HepG2 (cell line): ENCODE results near the gene OSBPL2. TPM values are rescaled to one million over a fixed set of nuclear protein-coding genes. Genes with fewer than 3 reads are reported as not detected.

Experiments used
- ATAC-seq: fragments of 200-7000 bp; cut with Tn5 transposase; 3 replicates; pipeline ENCODE4 v1.9.1; 2020; ENCODE audit warnings: mild to moderate bottlenecking, moderate library complexity
- BruUV-seq: library from RNA; stranded (reverse); fragments of 400-500 nt; replicated peaks from 2 replicates; lab custom pipeline; 2021; lab: Mats Ljungman, UMichigan
- CTCF ChIA-PET: fragments of 300-600 bp; formaldehyde crosslinking; extraction: SDS; loops from one replicate; lab custom pipeline; 2021; ENCODE audit warnings: low total read pairs, inconsistent platforms, low intra/inter-chr PET ratio; lab: Yijun Ruan, JAX
- POLR2A ChIA-PET: fragments of 350-600 bp; sonication (Branson Sonifier 250); formaldehyde crosslinking; loops from one replicate; lab custom pipeline; 2020; ENCODE audit warnings: antibody characterized with exemption, inconsistent platforms; lab: Yijun Ruan, JAX
- DNase-seq: peaks from one replicate; pipeline ENCODE4 v3.0.0-alpha.2; 2015; ENCODE audit warnings: low spot score
- FAIRE-seq: peaks from 3 replicates; lab custom pipeline; 2011; peaks lifted over from hg19 to GRCh38; lab: Jason Lieb, UNC
- H2AFZ ChIP-seq: one replicate; pipeline ENCODE4 v1.6.1; 2011; ENCODE audit warnings: low read length, inconsistent platforms
- H3K27ac ChIP-seq: fragments of 300-600 bp; 3 replicates; pipeline ENCODE4 v1.8.0; 2011; ENCODE audit warnings: mixed run types, mild to moderate bottlenecking, mixed read lengths, low read length, inconsistent platforms; ENCODE audit not compliant: insufficient read depth; ENCODE audit errors: extremely low read length
- H3K27me3 ChIP-seq, 2 experiments: fragments of 200-600 bp in 1 of 2; 2 replicates in 1 of 2; 3 replicates in 1 of 2; pipeline versions ENCODE4 v1.6.0 to v1.8.0; 2011; ENCODE audit warnings: low read length in 2 of 2, mild to moderate bottlenecking in 2 of 2, moderate library complexity in 2 of 2, inconsistent platforms in 1 of 2; ENCODE audit not compliant: insufficient read depth in 2 of 2, control insufficient read depth in 1 of 2
- H3K36me3 ChIP-seq, 2 experiments: fragments of 200-600 bp in 1 of 2; replicated peaks in 1 of 2; 2 replicates in 1 of 2; 3 replicates in 1 of 2; pipeline versions ENCODE4 v1.5.1 to v1.8.0; 2011; ENCODE audit warnings: low read length in 2 of 2, inconsistent platforms in 1 of 2; ENCODE audit not compliant: insufficient read depth in 2 of 2, control insufficient read depth in 1 of 2
- H3K4me1 ChIP-seq: 2 replicates; pipeline ENCODE4 v1.5.1; 2012; ENCODE audit warnings: low read length, inconsistent platforms; ENCODE audit not compliant: insufficient read depth
- H3K4me2 ChIP-seq: 2 replicates; pipeline ENCODE4 v1.6.0; 2011; ENCODE audit warnings: low read depth, low read length, inconsistent platforms
- H3K4me3 ChIP-seq, 3 experiments: fragments of 200-600 bp in 1 of 3; sonication (generic), shearing (Covaris generic) in 1 of 3; replicated peaks in 1 of 3; 2 replicates each; pipeline ENCODE4 v1.5.1; 2011 to 2016; ENCODE audit warnings: low read length in 3 of 3, inconsistent platforms in 2 of 3, low read depth in 2 of 3, mild to moderate bottlenecking in 2 of 3, control low read depth in 1 of 3, mixed read lengths in 1 of 3; ENCODE audit not compliant: insufficient read depth in 1 of 3
- H3K79me2 ChIP-seq: one replicate; pipeline ENCODE4 v1.6.1; 2011; ENCODE audit warnings: low read length, inconsistent platforms; ENCODE audit not compliant: insufficient read depth
- H3K9ac ChIP-seq: 2 replicates; pipeline ENCODE4 v1.6.0; 2011; ENCODE audit warnings: mild to moderate bottlenecking, low read depth, low read length, inconsistent platforms; ENCODE audit not compliant: insufficient read depth
- H3K9me3 ChIP-seq: 2 replicates; pipeline ENCODE4 v1.5.1; 2012; ENCODE audit warnings: mild to moderate bottlenecking, low read length
- H4K20me1 ChIP-seq: 2 replicates; pipeline ENCODE4 v1.6.0; 2011; ENCODE audit warnings: inconsistent platforms, mild to moderate bottlenecking, low read length, moderate library complexity; ENCODE audit not compliant: insufficient read depth
- ATAD3A ChIP-seq: sonication (generic); formaldehyde crosslinking; IDR thresholded peaks from 2 replicates; pipeline ENCODE4 v1.4.0; 2020; ENCODE audit warnings: missing genetic modification reagents
- FLYWCH1 ChIP-seq: sonication (generic); formaldehyde crosslinking; IDR thresholded peaks from 2 replicates; pipeline ENCODE4 v1.8.1; 2023; ENCODE audit warnings: mild to moderate bottlenecking, missing genetic modification reagents
- FOXA1 ChIP-seq, 2 experiments: fragments of 450-650 bp in 1 of 2; sonication (generic) in 1 of 2; formaldehyde crosslinking in 1 of 2; IDR thresholded peaks; 2 replicates each; pipeline versions ENCODE4 v1.4.0 to v1.6.1; 2016 to 2020; ENCODE audit warnings: missing genetic modification reagents in 1 of 2
- MIXL1 ChIP-seq: IDR thresholded peaks from 2 replicates; pipeline ENCODE4 v1.6.1; 2016
- MTF1 ChIP-seq: sonication (generic); formaldehyde crosslinking; IDR thresholded peaks from 2 replicates; pipeline ENCODE4 v1.5.0; 2020; ENCODE audit warnings: missing genetic modification reagents
- NFE2 ChIP-seq: sonication (generic); formaldehyde crosslinking; IDR thresholded peaks from 2 replicates; pipeline ENCODE4 v1.4.0; 2020; ENCODE audit warnings: missing genetic modification reagents
- PHF8 ChIP-seq: sonication (generic); formaldehyde crosslinking; IDR thresholded peaks from 2 replicates; pipeline ENCODE4 v1.5.0; 2020; ENCODE audit warnings: missing genetic modification reagents
- RARA ChIP-seq: IDR thresholded peaks from 2 replicates; pipeline ENCODE4 v1.6.1; 2016; ENCODE audit warnings: missing genetic modification reagents, missing compliant biosample characterization
- SCMH1 ChIP-seq: sonication (generic); formaldehyde crosslinking; IDR thresholded peaks from 2 replicates; pipeline ENCODE4 v1.9.0; 2021; ENCODE audit warnings: missing genetic modification reagents, mild to moderate bottlenecking, borderline replicate concordance
- SMAD1 ChIP-seq: sonication (generic); formaldehyde crosslinking; IDR thresholded peaks from 2 replicates; pipeline ENCODE4 v1.4.0; 2020; ENCODE audit warnings: missing genetic modification reagents, low read depth, mild to moderate bottlenecking, borderline replicate concordance
- TP53 ChIP-seq: sonication (generic); formaldehyde crosslinking; conservative IDR thresholded peaks from 2 replicates; pipeline ENCODE4 v1.4.0; 2020; ENCODE audit warnings: missing genetic modification reagents
- ZFP90 ChIP-seq: sonication (generic); formaldehyde crosslinking; IDR thresholded peaks from 2 replicates; pipeline ENCODE4 v1.8.0; 2022; ENCODE audit warnings: missing genetic modification reagents, mild to moderate bottlenecking, inconsistent platforms, borderline replicate concordance
- ZKSCAN8 ChIP-seq: IDR thresholded peaks from 2 replicates; pipeline ENCODE4 v1.6.1; 2016; ENCODE audit warnings: borderline replicate concordance, missing genetic modification reagents, missing compliant biosample characterization
- ZNF143 ChIP-seq: sonication (generic); formaldehyde crosslinking; IDR thresholded peaks from 2 replicates; pipeline ENCODE4 v1.4.0; 2020; ENCODE audit warnings: missing genetic modification reagents
- ZNF3 ChIP-seq: IDR thresholded peaks from 2 replicates; pipeline ENCODE4 v1.7.0; 2017; ENCODE audit warnings: inconsistent platforms
- ZNF331 ChIP-seq: sonication (generic); formaldehyde crosslinking; IDR thresholded peaks from 2 replicates; pipeline ENCODE4 v1.4.0; 2020; ENCODE audit warnings: missing genetic modification reagents
- ZNF350 ChIP-seq: sonication (generic); formaldehyde crosslinking; IDR thresholded peaks from 2 replicates; pipeline ENCODE4 v1.4.0; 2020; ENCODE audit warnings: mild to moderate bottlenecking, low read depth, missing genetic modification reagents, borderline replicate concordance
- ZNF557 ChIP-seq: sonication (generic); formaldehyde crosslinking; IDR thresholded peaks from 2 replicates; pipeline ENCODE4 v1.4.0; 2020; ENCODE audit warnings: missing genetic modification reagents
- ZNF629 ChIP-seq: sonication (generic); formaldehyde crosslinking; conservative IDR thresholded peaks from 2 replicates; pipeline ENCODE4 v1.5.0; 2020; ENCODE audit warnings: missing genetic modification reagents
- ZNF746 ChIP-seq: sonication (generic); formaldehyde crosslinking; IDR thresholded peaks from 2 replicates; pipeline ENCODE4 v1.8.0; 2022; ENCODE audit warnings: mild to moderate bottlenecking, missing genetic modification reagents
- ZNF75D ChIP-seq: sonication (generic); formaldehyde crosslinking; IDR thresholded peaks from 2 replicates; pipeline ENCODE4 v1.8.1; 2023; ENCODE audit warnings: missing genetic modification reagents, mild to moderate bottlenecking, borderline replicate concordance
- WGBS: methylation state at CpG from one replicate; pipeline ENCODE4 v1.1.6; 2017; ENCODE audit warnings: low lambda C conversion rate; 5-methylcytosine and 5-hydroxymethylcytosine counted together
- in situ Hi-C: cut with HindIII; loops from 2 replicates; pipeline ENCODE4 v1.10.0; 2017; ENCODE audit warnings: low pct_unique_long_range_greater_than_20kb; ENCODE audit not compliant: extremely low pct_ligation_motif_present
- intact Hi-C: fragments of 100-400 bp; cut with micrococcal nuclease; formaldehyde crosslinking; loops from one replicate; pipeline ENCODE4 v1.10.0; 2022; ENCODE audit not compliant: unreplicated experiment
- polyA plus RNA-seq, 8 experiments: library from polyadenylated mRNA; depleted of rRNA in 3 of 8; stranded (reverse) in 7 of 8; unstranded in 1 of 8; fragments of >200 nt; fragmentation: Illumina TruSeq in 4 of 8; extraction: Trizol in 4 of 8; gene quantifications; 2 replicates each; pipeline versions ENCODE4 v1.2.1 to v1.2.3, GENCODE V29; 2011 to 2016; ENCODE audit warnings: low read depth in 4 of 8, missing spikeins in 1 of 8, mixed read lengths in 1 of 8; ENCODE audit not compliant: insufficient read depth in 1 of 8
- total RNA-seq, 5 experiments: library from RNA; depleted of rRNA; stranded (reverse); fragments of >200 nt; fragmentation: Illumina TruSeq; extraction: Trizol; gene quantifications; 2 replicates each; pipeline ENCODE4 v1.2.3, GENCODE V29; 2016; ENCODE audit warnings: low read depth in 1 of 5
- TF ChIP-seq, protein P1 (sequence below): sonication (generic); formaldehyde crosslinking; IDR thresholded peaks from 2 replicates; pipeline ENCODE4 v1.4.0; 2020; ENCODE audit warnings: missing genetic modification reagents, borderline replicate concordance

Gene OSBPL2
- total and polyA plus RNA-seq, 2 of the 13 experiments (the other 11 are each of a cell fraction or from before 2014, with no cell fraction given): 18.5 to 37.4 TPM

- Histone ChIP-seq H3K9ac (no peak within 1 kb of the TSS), H3K36me3 (no peaks in the 10 kb centered on the region), H3K4me2 (peak within 1 kb of the TSS; percentile 60), H3K4me3 (peak within 1 kb of the TSS; percentile 26 to 62 (median 32); a peak in 3 of 6 replicates), H3K27me3 (peaks cover 70 to 92% of the 10 kb centered on the region in 2 experiments), H3K4me1 (peaks cover 41% of the 10 kb centered on the region), H4K20me1 (peaks cover 35% of the 10 kb centered on the region; the same call in 1 of the 2 replicates), H3K79me2 (no peaks in the 10 kb centered on the region), H3K9me3 (no peaks in the 10 kb centered on the region), H3K27ac (no peak within 1 kb of the TSS), H2AFZ (no peak within 1 kb of the TSS)
- DNase-seq (peak; percentile 41), ATAC-seq (peak; percentile 65), FAIRE-seq (no peak)
- ChIA-PET CTCF (no interaction called here), POLR2A (no interaction called here)
- in situ Hi-C loops (no loop called here), intact Hi-C loops (no loop called here)
- no TSS peak for BruUV-seq
- WGBS: 6% methylated on average over 21 of the region's 84 CpGs
- TF ChIP-seq ZNF3 (CRISPR knock-in tag) (no peak), ZNF350 (CRISPR knock-in tag) (no peak), ZNF143 (CRISPR knock-in tag) (no peak), MIXL1 (peak; percentile 65; the same call in 1 of the 2 replicates), SCMH1 (CRISPR knock-in tag) (no peak), ZFP90 (no peak), PHF8 (CRISPR knock-in tag) (no peak), NFE2 (CRISPR knock-in tag) (no peak), ATAD3A (CRISPR knock-in tag) (no peak), RARA (CRISPR knock-in tag) (peak; percentile 64), ZNF331 (CRISPR knock-in tag) (peak; percentile 90), ZKSCAN8 (CRISPR knock-in tag) (no peak), TP53 (CRISPR knock-in tag) (no peak), FLYWCH1 (CRISPR knock-in tag) (no peak), FOXA1 (IDR thresholded peaks at IDR 0.05) (no peak), FOXA1 (CRISPR knock-in tag; IDR thresholded peaks at IDR 0.05) (no peak), ZNF629 (CRISPR knock-in tag) (no peak), ZNF75D (CRISPR knock-in tag) (peak; percentile 44; the same call in 1 of the 2 replicates), ZNF746 (peak; percentile 64; the same call in 1 of the 2 replicates), SMAD1 (CRISPR knock-in tag) (no peak), MTF1 (CRISPR knock-in tag) (no peak), ZNF557 (peak; percentile 66; the same call in 1 of the 2 replicates)
- TF ChIP-seq, protein P1, sequence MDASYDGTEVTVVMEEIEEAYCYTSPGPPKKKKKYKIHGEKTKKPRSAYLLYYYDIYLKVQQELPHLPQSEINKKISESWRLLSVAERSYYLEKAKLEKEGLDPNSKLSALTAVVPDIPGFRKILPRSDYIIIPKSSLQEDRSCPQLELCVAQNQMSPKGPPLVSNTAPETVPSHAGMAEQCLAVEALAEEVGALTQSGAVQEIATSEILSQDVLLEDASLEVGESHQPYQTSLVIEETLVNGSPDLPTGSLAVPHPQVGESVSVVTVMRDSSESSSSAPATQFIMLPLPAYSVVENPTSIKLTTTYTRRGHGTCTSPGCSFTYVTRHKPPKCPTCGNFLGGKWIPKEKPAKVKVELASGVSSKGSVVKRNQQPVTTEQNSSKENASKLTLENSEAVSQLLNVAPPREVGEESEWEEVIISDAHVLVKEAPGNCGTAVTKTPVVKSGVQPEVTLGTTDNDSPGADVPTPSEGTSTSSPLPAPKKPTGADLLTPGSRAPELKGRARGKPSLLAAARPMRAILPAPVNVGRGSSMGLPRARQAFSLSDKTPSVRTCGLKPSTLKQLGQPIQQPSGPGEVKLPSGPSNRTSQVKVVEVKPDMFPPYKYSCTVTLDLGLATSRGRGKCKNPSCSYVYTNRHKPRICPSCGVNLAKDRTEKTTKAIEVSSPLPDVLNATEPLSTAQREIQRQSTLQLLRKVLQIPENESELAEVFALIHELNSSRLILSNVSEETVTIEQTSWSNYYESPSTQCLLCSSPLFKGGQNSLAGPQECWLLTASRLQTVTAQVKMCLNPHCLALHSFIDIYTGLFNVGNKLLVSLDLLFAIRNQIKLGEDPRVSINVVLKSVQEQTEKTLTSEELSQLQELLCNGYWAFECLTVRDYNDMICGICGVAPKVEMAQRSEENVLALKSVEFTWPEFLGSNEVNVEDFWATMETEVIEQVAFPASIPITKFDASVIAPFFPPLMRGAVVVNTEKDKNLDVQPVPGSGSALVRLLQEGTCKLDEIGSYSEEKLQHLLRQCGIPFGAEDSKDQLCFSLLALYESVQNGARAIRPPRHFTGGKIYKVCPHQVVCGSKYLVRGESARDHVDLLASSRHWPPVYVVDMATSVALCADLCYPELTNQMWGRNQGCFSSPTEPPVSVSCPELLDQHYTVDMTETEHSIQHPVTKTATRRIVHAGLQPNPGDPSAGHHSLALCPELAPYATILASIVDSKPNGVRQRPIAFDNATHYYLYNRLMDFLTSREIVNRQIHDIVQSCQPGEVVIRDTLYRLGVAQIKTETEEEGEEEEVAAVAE (CRISPR knock-in tag): no peak
These were observed 18.2 kb upstream of the OSBPL2 start, which contains the start of gene HRH3 for GRCh38 chr20:62219992-62220665. Gene HRH3 (minus strand): TSS chr20:62220278. CDS start chr20:62219970, 308 bp downstream.
